ENCODE data around the gene BCCIP.

DNA sequence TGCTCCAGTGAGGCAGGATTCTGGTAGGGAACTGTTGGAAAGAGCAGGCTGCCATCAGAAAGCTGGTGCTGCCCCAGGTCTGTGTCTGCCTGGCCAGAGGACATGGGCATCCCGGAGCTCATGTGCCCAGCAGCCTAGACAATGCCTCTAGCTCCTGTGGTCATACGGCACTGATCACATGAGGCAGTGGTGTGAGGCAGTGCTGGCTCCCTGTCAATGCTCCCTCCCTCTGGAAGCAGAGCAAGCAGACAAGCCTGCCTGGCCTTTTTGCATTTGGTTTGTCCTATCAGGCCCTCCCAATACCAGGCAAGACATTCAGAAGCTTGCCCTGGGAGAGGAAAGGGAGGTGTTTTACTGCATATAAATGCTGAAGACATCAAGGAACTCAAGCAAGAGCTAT is 28.2 kb upstream of the BCCIP start:
- TF ChIP-seq GATA2 (IDR thresholded peaks at IDR 0.05; ENCODE audit: low read depth, low read length) (no peak), GATA3 (IDR thresholded peaks at IDR 0.05; ENCODE audit: low read depth, low read length) (no peak)

All from SH-SY5Y (cell line).